ENCODE measurements around the gene EML4.
A peak's percentile ranks its signal among the peaks of the same experiment; 100 is the strongest.

The EML4 gene

DNA sequence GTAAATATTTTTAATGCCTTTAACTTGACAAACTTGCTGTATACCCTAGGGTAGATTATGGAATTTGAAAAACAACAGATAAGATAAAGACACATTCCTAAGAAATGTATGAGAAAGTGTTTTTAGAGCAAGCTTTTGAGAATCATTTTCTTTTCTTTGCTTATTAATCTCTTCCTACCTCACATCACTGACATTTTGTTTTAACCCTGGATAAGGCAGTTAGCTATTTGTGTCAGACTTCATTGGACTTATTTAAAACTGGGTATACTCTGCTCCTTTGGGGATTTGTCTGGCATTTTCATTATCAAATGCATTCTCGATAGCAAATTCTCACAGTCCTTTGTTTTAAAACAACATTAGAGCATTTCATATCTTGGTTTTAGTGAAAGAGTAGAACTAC is 17.2 kb downstream of the EML4 start:
- Mint-ChIP-seq H3K27ac (ENCODE audit: low read depth) (no peak overlapping the region), H3K9me3 (no peaks in the 10 kb centered on the region), H3K4me1 (peaks cover 63% of the 10 kb centered on the region), H3K27me3 (no peaks in the 10 kb centered on the region), H3K36me3 (ENCODE audit: insufficient read depth) (peaks cover 31% of the 10 kb centered on the region), H3K4me3 (no peak overlapping the region)
- DNase-seq (ENCODE audit: low spot score in 2 of 2) (no peak), ATAC-seq (replicated peaks; ENCODE audit: extremely low read depth, poor library complexity, severe bottlenecking) (no peak)

DNA sequence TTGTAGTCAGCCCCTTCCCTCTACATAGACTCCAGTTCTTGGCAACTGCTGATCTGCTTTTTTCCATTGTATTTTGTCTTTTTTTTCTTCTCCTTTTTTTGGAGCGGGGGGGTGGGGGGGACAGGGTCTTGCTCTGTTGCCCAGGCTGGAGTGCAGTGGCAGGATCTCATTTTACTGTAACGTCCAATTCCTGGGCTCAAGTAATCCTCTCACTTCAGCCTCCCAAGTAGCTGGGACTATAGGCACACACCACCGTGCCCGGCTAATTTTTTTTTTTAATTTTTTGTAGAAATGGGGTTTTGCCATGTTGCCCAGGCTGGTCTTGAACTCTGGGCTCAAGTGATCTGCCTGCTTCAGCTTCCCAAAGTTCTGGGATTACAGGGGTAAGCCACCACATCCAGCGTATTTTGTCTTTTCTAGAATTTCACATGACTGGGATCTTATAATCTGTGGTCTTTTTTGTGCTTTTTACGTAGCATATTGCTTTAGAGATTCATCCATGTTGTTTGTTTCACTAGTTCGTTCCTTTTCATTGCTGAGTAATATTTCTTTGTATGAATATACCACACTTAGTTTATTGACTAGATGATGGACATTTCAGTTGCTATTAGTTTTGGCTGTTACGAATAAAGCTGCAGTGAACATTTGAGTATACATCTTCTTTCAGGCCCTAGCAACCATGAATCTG is 17.9 kb downstream of the EML4 start:
- Mint-ChIP-seq H3K27me3 (no peaks in the 10 kb centered on the region), H3K4me3 (no peak overlapping the region), H3K36me3 (ENCODE audit: insufficient read depth) (peaks cover 28% of the 10 kb centered on the region), H3K27ac (ENCODE audit: low read depth) (no peak overlapping the region), H3K4me1 (peaks cover 63% of the 10 kb centered on the region), H3K9me3 (no peaks in the 10 kb centered on the region)
- no peak for ATAC-seq (replicated peaks; ENCODE audit: extremely low read depth, poor library complexity, severe bottlenecking)
- DNase-seq (ENCODE audit: low spot score in 2 of 2) = no peak

DNA sequence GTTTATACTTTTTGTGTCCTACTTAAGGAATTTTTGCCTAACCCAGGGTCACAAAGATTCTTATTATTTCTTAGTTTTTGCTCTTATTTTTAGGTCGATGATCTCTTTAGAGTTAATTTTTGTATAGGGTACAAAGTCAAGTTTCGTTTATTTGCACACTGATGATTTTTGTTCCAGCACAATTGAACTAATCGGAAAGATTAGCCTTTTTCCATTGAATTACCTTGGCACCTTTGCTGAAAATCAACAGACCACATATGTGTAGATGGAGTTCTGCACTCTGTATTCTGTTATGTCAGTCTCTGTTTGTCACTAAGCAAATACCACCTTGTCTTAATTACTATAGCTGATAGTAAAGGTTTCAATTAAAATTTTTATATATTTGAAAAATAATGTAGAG is 18.7 kb downstream of the EML4 start:
- ATAC-seq (replicated peaks; ENCODE audit: extremely low read depth, poor library complexity, severe bottlenecking) = no peak
- Mint-ChIP-seq H3K27me3 (no peaks in the 10 kb centered on the region), H3K36me3 (ENCODE audit: insufficient read depth) (peaks cover 30% of the 10 kb centered on the region), H3K4me1 (peaks cover 63% of the 10 kb centered on the region), H3K27ac (ENCODE audit: low read depth) (no peak overlapping the region), H3K9me3 (no peaks in the 10 kb centered on the region), H3K4me3 (no peak overlapping the region)
- DNase-seq (ENCODE audit: low spot score in 2 of 2) = no peak

DNA sequence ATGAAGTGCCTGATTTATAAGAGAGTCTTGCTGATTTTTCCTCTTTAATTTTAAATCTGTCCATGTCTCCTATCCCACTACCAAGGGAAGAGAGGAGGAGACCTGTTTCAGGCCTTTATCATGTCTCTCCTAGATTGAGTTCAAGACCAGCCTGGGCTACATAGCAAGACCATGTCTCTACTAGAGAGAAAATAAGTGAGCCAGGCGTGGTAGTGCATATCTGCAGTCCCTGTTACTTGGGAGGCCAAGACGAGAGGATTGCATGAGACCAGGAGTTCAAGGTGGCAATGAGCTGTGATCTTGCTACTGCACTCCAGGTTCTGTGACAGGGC is 20.0 kb downstream of the EML4 start:
- ATAC-seq (replicated peaks; ENCODE audit: extremely low read depth, poor library complexity, severe bottlenecking) = no peak
- peaks cover 30% of the 10 kb centered on the region for H3K36me3 Mint-ChIP-seq (ENCODE audit: insufficient read depth)
- no peaks in the 10 kb centered on the region for H3K27me3 Mint-ChIP-seq
- no peak overlapping the region for H3K4me3 Mint-ChIP-seq
- H3K4me1 Mint-ChIP-seq = peaks cover 66% of the 10 kb centered on the region
- no peak overlapping the region for H3K27ac Mint-ChIP-seq (ENCODE audit: low read depth)
- H3K9me3 Mint-ChIP-seq = no peaks in the 10 kb centered on the region
- no peak for DNase-seq (ENCODE audit: low spot score in 2 of 2)

DNA sequence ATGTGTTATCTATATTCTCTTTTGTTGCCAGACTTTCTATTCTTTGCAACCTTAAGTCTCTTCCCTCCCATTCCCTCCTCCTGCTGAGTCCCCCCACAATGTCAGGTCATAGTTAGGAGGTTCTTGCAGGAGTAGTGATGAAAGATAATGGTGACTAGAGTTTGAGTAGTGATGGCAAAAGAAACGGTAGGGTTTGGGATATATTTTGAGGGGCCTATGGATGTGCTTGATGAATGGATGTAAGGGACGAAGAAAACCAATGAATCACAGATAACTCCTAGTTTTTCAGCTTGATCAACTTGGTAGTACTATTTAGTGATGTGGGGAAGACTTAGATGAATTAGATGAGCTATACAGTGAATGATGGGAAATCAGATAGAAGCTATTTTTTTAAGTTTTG is 21.0 kb downstream of the EML4 start:
- Mint-ChIP-seq H3K9me3 (no peaks in the 10 kb centered on the region), H3K27ac (ENCODE audit: low read depth) (no peak overlapping the region), H3K4me3 (no peak overlapping the region), H3K27me3 (no peaks in the 10 kb centered on the region), H3K4me1 (peaks cover 63% of the 10 kb centered on the region), H3K36me3 (ENCODE audit: insufficient read depth) (peaks cover 27% of the 10 kb centered on the region)
- ATAC-seq (replicated peaks; ENCODE audit: extremely low read depth, poor library complexity, severe bottlenecking) (no peak), DNase-seq (ENCODE audit: low spot score in 2 of 2) (no peak)

DNA sequence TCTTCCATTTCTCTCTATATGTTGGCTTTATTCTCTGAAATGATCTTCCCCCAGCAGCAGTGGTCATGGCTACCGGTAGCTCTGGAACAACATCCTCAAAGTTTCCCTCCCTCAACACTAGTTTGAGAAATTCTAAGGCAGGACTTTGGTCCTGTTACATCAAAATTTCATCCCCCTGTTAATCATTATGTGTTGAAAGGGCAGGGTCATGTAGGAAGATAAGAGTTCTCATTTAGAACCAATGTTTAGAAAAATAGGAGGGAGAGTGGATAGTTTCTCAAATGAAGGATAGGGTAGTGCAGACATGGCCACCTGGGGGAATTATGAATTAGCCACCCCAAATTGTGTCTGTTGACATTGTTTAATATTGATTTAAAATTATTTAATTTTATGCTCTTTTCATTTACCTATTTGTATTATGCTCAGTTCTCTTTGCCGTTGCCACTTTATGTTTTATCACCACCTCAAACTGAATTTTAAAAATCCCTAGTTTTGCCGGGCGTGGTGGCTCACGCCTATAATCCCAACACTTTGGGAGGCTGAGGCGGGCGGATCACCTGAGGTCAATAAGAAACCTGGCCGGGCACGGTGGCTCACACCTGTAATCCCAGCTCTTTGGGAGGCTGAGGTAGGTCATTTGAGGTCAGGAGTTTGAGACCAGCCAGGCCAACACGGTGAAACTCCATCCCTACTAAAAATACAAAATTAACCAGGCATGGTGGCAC is 22.3 kb downstream of the EML4 start:
- peaks cover 22% of the 10 kb centered on the region for H3K36me3 Mint-ChIP-seq (ENCODE audit: insufficient read depth)
- no peak for DNase-seq (ENCODE audit: low spot score in 2 of 2)
- no peaks in the 10 kb centered on the region for H3K27me3 Mint-ChIP-seq
- no peak overlapping the region for H3K4me3 Mint-ChIP-seq
- H3K9me3 Mint-ChIP-seq = no peaks in the 10 kb centered on the region
- peaks cover 57% of the 10 kb centered on the region for H3K4me1 Mint-ChIP-seq
- ATAC-seq (replicated peaks; ENCODE audit: extremely low read depth, poor library complexity, severe bottlenecking) = no peak
- H3K27ac Mint-ChIP-seq (ENCODE audit: low read depth) = no peak overlapping the region

DNA sequence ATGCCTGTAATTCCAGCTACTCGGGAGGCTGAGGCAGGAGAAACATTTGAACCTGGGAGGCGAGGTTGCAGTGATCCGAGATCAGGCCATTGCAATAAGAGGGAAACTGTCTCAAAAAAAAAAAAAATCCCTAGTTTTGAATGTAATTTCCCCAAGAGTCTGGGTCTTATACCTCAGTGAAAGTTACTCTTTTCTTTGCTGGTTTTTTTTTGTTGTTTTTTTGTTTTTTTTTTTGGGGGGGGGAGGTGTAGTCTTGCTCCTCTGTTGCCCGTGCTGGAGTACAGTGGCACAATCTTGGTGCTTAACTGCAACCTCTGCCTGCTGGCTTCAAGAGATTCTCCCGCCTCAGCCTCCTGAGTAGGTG is 22.8 kb downstream of the EML4 start:
- DNase-seq (ENCODE audit: low spot score in 2 of 2) (no peak), ATAC-seq (replicated peaks; ENCODE audit: extremely low read depth, poor library complexity, severe bottlenecking) (no peak)
- H3K4me3 Mint-ChIP-seq = no peak overlapping the region
- peaks cover 22% of the 10 kb centered on the region for H3K36me3 Mint-ChIP-seq (ENCODE audit: insufficient read depth)
- no peak overlapping the region for H3K27ac Mint-ChIP-seq (ENCODE audit: low read depth)
- peaks cover 60% of the 10 kb centered on the region for H3K4me1 Mint-ChIP-seq
- H3K9me3 Mint-ChIP-seq = no peaks in the 10 kb centered on the region
- H3K27me3 Mint-ChIP-seq = no peaks in the 10 kb centered on the region

DNA sequence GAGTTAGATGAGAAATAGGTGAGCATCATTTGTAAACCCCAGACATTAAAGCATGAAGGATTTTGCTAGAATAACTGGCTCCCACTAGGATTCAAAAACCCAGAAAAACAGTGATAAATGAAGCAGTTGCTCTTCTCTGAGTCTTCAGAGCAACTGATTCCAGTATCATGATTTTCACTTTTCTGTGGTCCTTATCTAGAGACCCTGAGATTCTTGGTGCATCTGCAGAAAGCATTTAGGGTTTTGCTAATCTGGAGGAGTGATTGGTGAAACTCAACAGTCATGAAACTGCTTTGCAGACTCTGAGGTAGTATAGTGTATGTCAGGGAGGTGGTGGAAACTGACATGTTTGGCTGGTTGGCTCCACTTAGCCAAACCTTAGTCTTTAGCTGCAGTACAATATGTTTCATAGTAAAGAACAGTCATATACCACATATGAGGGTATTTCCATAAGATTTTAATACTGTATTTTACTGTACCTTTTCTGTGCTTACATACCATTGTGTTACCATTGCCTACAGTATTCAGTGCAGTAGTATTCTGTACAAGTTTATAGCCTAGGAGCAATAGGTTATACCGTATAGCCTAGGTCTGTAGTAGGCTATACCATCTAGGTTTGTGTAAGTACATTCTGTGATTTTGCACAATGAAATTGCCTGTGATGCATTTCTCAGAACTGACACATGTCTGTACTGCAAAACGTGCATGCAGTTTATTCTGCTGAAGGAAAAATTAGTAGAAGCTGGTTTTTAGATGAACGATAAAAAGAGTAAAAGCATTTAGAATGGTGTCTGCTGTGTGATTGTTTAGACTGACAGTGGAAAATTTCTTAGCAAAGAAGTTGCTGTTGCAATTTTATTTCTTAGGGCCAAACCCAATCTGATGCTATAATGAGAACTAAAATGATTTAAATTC is 23.8 kb downstream of the EML4 start:
- H3K9me3 Mint-ChIP-seq = no peaks in the 10 kb centered on the region
- H3K27ac Mint-ChIP-seq (ENCODE audit: low read depth) = no peak overlapping the region
- peak overlapping the region; percentile 39 for H3K4me3 Mint-ChIP-seq
- no peaks in the 10 kb centered on the region for H3K27me3 Mint-ChIP-seq
- DNase-seq (ENCODE audit: low spot score in 2 of 2) = no peak
- peak; percentile 43 for ATAC-seq (replicated peaks; ENCODE audit: extremely low read depth, poor library complexity, severe bottlenecking)
- peaks cover 61% of the 10 kb centered on the region for H3K4me1 Mint-ChIP-seq
- H3K36me3 Mint-ChIP-seq (ENCODE audit: insufficient read depth) = peaks cover 18% of the 10 kb centered on the region

DNA sequence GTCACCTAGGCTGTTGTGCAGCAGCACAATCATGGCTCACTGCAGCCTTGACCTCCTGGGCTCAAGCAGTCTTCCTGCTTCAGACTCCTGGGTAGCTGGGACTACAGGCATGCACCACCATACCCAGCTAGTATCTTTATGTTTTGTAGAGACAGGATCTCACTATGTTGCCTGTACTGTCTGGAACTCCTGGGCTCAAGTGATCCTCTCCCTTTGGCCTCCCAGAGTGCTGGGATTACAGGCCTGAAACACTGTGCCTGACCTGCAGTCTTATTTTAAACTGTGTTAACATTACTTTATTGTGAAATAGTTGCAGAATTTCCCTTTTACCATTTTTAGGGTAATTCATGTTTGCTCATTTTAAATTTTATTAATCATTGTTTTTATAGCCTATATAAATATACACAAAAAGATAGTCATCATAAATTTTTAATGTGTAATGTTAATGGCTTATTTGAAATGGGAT is 24.6 kb downstream of the EML4 start:
- H3K27ac Mint-ChIP-seq (ENCODE audit: low read depth) = peak overlapping the region; percentile 76
- ATAC-seq (replicated peaks; ENCODE audit: extremely low read depth, poor library complexity, severe bottlenecking) (no peak), DNase-seq (ENCODE audit: low spot score in 2 of 2) (no peak)
- peak overlapping the region; percentile 39 for H3K4me3 Mint-ChIP-seq
- H3K4me1 Mint-ChIP-seq = peaks cover 67% of the 10 kb centered on the region
- no peaks in the 10 kb centered on the region for H3K27me3 Mint-ChIP-seq
- H3K9me3 Mint-ChIP-seq = no peaks in the 10 kb centered on the region
- peaks cover 17% of the 10 kb centered on the region for H3K36me3 Mint-ChIP-seq (ENCODE audit: insufficient read depth)

DNA sequence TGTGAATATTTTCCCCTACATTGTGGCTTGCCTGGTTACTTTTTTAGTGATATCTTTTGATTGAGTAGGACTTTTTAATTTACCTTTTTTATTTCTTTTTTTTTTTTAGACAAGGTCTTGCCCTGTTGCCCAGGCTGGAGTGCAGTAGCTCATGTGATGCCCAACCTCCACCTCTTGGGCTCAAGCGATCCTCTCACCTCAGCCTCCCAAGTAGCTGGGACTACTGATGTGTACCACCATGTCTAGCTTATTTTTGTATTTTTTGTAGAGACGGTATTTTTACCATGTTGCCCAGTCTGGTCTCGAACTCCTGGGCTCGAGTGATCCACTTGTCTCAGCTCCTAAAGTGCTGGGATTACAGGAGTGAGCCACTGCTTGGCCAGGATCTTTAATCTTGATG is 25.3 kb downstream of the EML4 start:
- ATAC-seq (replicated peaks; ENCODE audit: extremely low read depth, poor library complexity, severe bottlenecking) = no peak
- Mint-ChIP-seq H3K36me3 (ENCODE audit: insufficient read depth) (peaks cover 21% of the 10 kb centered on the region), H3K27ac (ENCODE audit: low read depth) (peak overlapping the region; percentile 76), H3K9me3 (no peaks in the 10 kb centered on the region), H3K4me3 (no peak overlapping the region), H3K4me1 (peaks cover 70% of the 10 kb centered on the region), H3K27me3 (no peaks in the 10 kb centered on the region)
- DNase-seq (ENCODE audit: low spot score in 2 of 2) = no peak

DNA sequence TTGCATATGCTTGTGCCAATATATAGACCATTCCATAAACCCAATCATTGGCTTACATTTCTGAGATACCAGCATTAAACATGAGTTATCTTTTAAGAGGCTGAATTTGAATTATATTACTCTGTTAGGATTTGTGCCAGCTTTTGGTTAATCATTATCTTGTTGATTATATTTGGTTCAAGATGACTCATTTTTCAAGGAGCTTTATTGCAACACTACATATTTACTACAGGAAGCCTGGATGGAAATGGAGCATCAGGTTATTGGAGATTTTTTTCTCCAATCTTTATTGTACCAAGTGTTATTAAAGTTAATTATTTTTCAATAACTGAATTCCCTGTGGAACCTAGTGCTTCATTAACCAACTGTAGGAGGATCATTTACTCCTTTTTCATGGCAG is 26.4 kb downstream of the EML4 start:
- no peak overlapping the region for H3K27ac Mint-ChIP-seq (ENCODE audit: low read depth)
- H3K4me1 Mint-ChIP-seq = peaks cover 69% of the 10 kb centered on the region

DNA sequence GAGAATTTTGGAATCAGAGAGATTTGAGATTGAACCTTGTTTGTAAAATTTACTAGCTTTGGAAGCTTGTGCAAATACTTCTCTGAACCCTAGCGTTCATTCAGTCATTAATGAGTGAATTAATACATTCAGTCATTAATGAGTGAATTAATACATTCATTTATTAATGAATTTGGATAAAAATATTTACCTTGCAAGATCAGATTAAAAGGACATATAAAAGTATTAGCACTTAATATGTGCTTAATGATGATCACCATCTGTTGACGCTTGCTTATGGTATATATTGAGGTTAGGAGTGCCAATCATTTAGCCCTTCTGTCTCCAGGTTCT is 26.9 kb downstream of the EML4 start:
- H3K36me3 Mint-ChIP-seq (ENCODE audit: insufficient read depth) = peaks cover 21% of the 10 kb centered on the region
- H3K9me3 Mint-ChIP-seq = no peaks in the 10 kb centered on the region
- no peak overlapping the region for H3K4me3 Mint-ChIP-seq
- ATAC-seq (replicated peaks; ENCODE audit: extremely low read depth, poor library complexity, severe bottlenecking) (no peak), DNase-seq (ENCODE audit: low spot score in 2 of 2) (no peak)
- H3K27me3 Mint-ChIP-seq = no peaks in the 10 kb centered on the region
- H3K27ac Mint-ChIP-seq (ENCODE audit: low read depth) = no peak overlapping the region
- H3K4me1 Mint-ChIP-seq = peaks cover 71% of the 10 kb centered on the region

More for the DNA sequence above, 26.4 kb downstream of the EML4 start:
- H3K36me3 Mint-ChIP-seq (ENCODE audit: insufficient read depth) = peaks cover 21% of the 10 kb centered on the region
- no peak overlapping the region for H3K4me3 Mint-ChIP-seq
- no peaks in the 10 kb centered on the region for H3K9me3 Mint-ChIP-seq
- no peaks in the 10 kb centered on the region for H3K27me3 Mint-ChIP-seq
- DNase-seq (ENCODE audit: low spot score in 2 of 2) (no peak), ATAC-seq (replicated peaks; ENCODE audit: extremely low read depth, poor library complexity, severe bottlenecking) (no peak)
